SH-SY5Y (cell line): Measurements from ENCODE around the gene DZIP3.

Source experiments
- GATA2 ChIP-seq: IDR thresholded peaks from 2 replicates; pipeline ENCODE4 v1.6.1; 2011; ENCODE audit warnings: mild to moderate bottlenecking, low read depth, low read length
- GATA3 ChIP-seq: IDR thresholded peaks from 2 replicates; pipeline ENCODE4 v1.6.1; 2011; ENCODE audit warnings: low read depth, mild to moderate bottlenecking, low read length, moderate library complexity

DZIP3 gene, protein sequence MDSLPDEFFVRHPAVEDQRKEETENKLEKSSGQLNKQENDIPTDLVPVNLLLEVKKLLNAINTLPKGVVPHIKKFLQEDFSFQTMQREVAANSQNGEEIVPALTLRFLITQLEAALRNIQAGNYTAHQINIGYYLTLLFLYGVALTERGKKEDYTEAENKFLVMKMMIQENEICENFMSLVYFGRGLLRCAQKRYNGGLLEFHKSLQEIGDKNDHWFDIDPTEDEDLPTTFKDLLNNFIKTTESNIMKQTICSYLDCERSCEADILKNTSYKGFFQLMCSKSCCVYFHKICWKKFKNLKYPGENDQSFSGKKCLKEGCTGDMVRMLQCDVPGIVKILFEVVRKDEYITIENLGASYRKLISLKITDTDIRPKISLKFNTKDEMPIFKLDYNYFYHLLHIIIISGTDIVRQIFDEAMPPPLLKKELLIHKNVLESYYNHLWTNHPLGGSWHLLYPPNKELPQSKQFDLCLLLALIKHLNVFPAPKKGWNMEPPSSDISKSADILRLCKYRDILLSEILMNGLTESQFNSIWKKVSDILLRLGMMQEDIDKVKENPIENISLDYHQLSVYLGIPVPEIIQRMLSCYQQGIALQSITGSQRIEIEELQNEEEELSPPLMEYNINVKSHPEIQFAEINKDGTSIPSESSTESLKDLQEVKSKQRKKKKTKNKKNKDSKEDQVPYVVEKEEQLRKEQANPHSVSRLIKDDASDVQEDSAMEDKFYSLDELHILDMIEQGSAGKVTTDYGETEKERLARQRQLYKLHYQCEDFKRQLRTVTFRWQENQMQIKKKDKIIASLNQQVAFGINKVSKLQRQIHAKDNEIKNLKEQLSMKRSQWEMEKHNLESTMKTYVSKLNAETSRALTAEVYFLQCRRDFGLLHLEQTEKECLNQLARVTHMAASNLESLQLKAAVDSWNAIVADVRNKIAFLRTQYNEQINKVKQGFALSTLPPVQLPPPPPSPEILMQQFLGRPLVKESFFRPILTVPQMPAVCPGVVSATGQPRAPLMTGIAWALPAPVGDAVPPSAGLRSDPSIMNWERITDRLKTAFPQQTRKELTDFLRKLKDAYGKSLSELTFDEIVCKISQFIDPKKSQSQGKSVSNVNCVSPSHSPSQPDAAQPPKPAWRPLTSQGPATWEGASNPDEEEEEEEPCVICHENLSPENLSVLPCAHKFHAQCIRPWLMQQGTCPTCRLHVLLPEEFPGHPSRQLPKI

GRCh38 chr3:108589081-108589997, at the start of gene DZIP3, which contains the start of gene CIP2A:
TSS of gene DZIP3 (plus strand) at chr3:108589722. CDS start at chr3:108605407, 15,685 bp downstream.
TSS of gene CIP2A (minus strand) at chr3:108589438. CDS start at chr3:108589375, 63 bp downstream.
- TF ChIP-seq GATA3 (no peak), GATA2 (no peak)

GRCh38 chr3:108546247-108546646, 43.3 kb upstream of the DZIP3 start:
- TF ChIP-seq GATA3: no peak
- TF ChIP-seq GATA2: no peak

DNA sequence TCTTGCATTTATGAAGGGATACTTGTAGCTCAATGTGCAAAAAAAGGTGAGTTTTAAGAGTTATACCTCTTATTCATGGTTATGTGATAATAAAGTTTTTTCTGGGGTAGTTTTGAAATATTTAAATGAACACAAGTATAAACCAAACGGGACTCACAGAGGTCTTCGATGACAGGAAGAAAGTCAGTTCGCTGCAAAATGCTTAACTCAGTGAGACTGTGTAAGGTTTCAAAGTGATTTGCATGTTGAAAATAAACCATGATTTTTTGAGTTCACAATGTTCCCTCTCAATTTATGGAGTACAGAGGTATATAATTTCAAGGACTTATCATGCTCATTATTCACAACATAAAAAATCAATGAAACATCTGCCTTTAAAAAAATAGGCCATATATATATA, 42.8 kb upstream of the DZIP3 start:
- no peak for TF ChIP-seq GATA3
- no peak for TF ChIP-seq GATA2

DNA sequence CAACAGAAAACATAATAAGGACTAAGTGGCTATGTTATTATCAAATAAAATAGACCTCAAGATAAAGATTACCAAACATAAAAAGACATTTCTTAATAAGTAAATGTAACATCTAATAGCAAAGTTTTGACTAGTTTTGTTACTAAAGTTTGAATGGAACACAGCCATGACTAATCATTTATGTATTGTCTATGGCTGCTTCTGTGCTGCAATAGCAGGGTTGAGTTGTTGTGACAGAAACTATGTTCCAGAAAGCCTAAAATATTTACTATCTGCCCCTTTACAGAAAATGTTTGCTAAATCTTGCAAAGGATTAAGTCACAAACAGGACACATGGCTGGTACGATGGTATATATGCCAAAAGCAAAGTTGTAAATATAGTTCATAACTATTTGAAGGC, 41.2 kb upstream of the DZIP3 start:
- TF ChIP-seq GATA2 (no peak), GATA3 (no peak)

DNA sequence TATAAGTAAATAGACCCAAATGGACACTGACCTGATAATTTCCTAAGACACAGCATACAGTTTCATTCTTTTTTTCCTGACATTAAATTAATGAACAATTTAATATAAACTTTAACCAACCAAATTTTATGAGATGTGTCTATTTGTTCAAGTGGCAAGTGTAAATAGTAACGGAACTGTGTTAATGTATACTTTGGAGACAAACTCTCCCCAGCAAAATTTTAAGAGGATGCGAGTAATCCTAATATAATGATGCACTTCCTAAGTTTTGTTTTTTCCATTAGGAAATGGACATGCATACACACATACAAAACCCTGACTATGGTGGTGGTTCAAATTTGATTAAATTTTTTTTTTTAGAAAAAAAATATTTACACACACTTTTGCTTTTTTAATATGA, 40.6 kb upstream of the DZIP3 start:
- TF ChIP-seq GATA3: no peak
- TF ChIP-seq GATA2: no peak

DNA sequence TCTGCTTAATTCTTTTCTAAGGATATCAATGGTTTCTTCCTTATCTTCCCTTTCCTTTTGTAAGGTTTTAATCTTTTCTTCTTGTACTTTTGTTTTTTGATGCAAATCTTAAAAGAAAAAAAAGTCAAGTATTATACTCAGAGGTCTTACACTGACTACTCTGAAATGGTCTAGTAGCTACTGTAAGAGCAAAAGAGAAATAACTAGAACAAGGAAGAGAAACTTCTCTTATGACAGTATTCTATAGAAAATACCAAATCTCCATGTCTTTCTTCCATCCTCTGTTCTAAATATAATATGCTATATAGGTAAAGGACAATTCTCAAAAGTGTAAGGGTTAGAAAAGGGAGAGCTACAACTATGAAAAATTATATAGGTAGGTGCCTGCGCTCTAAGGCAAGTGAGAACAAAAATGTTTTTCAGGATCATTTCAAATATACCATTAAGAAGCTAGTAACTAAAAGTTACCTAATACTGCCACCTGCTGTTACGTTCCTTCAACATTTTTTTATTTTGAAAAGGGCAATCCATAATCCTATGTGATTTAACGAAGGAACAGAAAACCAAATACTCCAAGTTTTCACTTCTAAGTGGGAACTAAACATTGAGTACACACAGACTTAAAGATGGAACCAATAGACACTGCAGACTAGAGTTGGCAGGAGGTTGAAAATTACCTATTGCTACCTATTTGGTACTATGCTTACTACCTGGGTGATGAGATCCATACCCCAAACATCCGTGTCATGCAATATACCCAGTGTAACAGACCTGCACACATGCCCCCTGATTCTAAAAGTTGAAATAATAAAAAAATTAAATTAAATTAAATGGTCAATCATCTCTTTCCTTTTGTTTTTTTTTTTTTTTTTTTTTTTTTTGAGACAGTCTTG, 37.0 kb upstream of the DZIP3 start:
- no peak for TF ChIP-seq GATA3
- TF ChIP-seq GATA2: no peak

GRCh38 chr3:108554229-108554628, 35.3 kb upstream of the DZIP3 start:
- TF ChIP-seq GATA3 (no peak), GATA2 (no peak)

DNA sequence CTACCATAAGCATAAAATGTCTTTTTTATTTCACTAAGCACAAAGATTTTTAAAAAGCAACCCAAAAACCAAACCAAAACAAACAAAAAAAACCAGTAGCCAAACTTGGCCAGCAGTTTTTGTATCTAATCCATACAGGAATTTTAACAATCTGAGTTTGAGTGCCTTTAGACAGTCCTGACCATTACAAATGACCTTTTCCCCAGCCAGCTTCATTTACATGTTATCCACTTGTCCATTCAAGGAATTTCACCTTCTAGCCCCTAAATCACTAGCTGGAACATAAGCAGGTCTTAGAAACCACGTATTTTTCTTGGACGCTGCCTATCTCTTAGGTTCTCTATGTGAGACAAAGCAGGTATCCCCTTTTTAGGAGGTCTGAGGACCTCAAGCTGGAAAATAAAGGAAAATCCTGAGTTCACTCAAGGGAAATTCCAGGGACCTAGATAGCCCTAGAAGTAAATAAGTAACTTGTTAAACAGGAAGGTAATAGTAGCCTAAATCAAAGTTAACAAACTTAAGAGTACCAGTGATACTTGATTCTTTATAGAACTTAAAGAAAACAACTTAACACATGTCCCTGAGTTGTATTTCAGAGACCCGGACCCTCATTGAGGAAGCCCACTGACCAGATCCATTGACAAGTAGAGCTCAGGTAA, 34.5 kb upstream of the DZIP3 start:
- TF ChIP-seq GATA3 (no peak), GATA2 (no peak)

GRCh38 chr3:108555966-108556581, 33.4 kb upstream of the DZIP3 start:
- no peak for TF ChIP-seq GATA2
- no peak for TF ChIP-seq GATA3

GRCh38 chr3:108562565-108562964, 27.0 kb upstream of the DZIP3 start:
- no peak for TF ChIP-seq GATA2
- TF ChIP-seq GATA3: no peak

- TF ChIP-seq GATA2 (no peak), GATA3 (no peak)
These were observed 25.0 kb upstream of the DZIP3 start for GRCh38 chr3:108564564-108564963.
